Skin epidermis (tissue), 12 donors: ENCODE data around the gene NFIB.

Experiments
- H3K27ac ChIP-seq, 21 experiments: fragments of 200-600 bp; sonication (generic) in 11 of 21; one replicate each; pipeline ENCODE4 v1.5.0; 2020; ENCODE audit warnings: mild to moderate bottlenecking in 3 of 21, inconsistent platforms in 2 of 21, moderate library complexity in 2 of 21
- H3K4me3 ChIP-seq, 7 experiments: fragments of 200-600 bp; sonication (generic) in 2 of 7; one replicate each; pipeline ENCODE4 v1.5.0; 2020; ENCODE audit warnings: inconsistent platforms in 2 of 7, mild to moderate bottlenecking in 2 of 7, moderate library complexity in 1 of 7

NFIB gene

DNA sequence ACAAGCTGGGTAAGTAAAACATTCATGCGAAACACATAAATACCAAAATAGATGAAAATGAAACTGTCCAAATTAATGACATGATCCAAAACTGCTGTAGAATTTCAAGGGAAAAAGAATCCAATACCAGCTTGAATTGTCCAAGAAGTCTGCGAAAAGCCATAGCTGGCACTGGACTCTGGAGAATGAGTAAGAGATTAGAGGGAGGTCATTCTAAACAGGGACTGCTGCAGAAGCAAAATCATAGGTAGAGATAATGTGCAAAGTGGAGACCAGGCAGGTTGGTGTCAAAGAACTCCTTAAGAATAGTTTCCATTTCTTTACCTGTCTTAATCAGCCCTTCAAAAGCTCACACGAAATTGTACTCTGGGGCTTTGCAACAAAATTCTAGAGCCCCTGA lies 162.5 kb downstream of the NFIB start:
- H3K27ac ChIP-seq = no peak overlapping the region
- no peak overlapping the region for H3K4me3 ChIP-seq

DNA sequence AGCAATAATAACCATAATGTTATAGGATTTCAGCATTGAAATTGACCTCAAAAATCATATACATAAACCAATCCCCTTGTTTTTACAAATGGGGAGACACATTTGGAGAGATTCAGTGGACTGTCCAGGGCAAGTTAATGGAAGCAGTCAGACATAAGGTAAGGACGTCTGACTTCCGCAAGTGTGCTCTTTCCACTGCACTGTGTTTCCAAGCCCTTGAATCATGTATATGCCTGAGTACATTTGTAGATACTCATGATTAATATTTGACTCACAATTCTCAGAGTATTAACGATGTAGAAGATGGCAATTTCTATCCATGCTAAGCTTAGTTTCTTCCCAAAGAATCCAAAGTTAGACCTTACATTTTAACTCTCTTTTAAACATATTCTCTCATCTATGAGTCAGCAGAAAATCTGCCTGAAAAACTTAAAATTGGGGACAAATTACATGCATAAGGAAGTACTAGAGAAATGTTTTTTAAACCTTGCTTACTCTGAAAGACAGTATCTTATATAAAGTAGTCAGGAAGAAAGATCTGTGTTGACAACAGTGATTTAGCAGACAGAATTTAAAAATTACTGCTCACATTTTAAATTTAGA lies 165.3 kb downstream of the NFIB start:
- no peak overlapping the region for H3K27ac ChIP-seq
- H3K4me3 ChIP-seq = no peak overlapping the region

DNA sequence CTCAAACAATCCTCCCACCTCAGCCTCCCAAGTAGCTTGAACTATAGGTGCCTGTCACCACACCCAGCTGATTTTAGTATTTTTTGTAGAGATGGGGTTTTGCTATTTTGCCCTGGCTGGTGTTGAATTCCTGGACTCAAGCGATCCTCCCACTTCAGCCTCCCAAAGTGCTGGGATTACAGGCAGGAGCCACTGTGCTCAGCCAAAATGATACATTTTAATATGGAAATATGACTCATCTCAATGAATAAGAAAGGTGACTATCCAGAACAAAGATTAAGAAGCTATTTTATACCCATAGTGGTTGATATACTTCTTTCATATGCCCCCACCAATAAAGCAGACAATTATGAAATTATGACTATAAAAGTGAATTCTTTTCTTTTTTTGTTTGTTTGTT lies 166.2 kb downstream of the NFIB start:
- no peak overlapping the region for H3K27ac ChIP-seq
- no peak overlapping the region for H3K4me3 ChIP-seq

DNA sequence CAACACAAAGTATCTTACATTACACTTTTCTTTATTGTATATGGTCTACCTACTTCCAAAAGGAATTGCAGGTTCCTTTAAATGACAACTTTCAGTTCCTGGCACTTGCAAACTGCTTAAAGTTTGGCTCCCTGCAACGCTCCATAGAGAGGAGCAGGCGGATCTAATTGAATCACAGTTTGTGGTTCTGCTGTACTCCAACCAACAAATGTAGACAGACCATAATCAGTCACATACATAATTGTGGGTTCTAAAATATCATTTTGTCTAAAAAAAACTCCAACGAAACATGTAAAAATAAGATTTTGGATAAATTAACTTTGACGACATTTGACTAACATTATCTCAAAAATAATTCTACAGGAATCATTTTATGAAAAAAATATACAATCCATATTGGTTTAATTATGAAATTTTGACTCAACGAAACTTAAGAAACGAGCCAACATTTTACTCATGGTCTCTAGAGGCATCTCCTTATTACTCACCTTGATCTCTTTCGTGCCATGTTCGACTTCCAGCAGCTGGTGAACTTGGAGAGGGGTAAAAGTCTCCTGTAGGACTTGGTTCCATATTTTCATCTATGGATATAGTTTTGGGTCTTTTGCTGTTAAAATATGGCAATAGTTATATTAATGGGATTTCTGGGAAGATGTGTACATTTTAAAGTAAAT lies 167.6 kb downstream of the NFIB start:
- no peak overlapping the region for H3K4me3 ChIP-seq
- H3K27ac ChIP-seq = no peak overlapping the region

DNA sequence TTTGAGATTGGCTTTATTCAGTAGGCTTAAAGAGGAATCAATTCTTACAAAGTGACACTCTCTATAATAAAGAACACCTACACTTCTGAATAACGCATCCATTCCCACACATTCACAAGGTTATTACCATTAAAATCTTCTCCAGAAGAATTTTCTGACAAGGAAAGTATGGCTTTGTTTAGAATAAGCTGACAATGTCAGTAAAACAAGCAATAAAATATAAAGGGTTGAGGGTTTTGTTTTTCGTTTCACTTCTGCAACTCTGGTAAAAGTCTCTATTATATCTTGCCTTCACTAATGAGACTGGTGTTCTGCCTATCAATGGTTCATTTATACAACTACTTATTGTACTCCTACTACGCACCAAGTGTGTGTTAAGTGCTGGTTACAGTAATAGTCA lies 169.7 kb downstream of the NFIB start:
- no peak overlapping the region for H3K27ac ChIP-seq
- H3K4me3 ChIP-seq = no peak overlapping the region

DNA sequence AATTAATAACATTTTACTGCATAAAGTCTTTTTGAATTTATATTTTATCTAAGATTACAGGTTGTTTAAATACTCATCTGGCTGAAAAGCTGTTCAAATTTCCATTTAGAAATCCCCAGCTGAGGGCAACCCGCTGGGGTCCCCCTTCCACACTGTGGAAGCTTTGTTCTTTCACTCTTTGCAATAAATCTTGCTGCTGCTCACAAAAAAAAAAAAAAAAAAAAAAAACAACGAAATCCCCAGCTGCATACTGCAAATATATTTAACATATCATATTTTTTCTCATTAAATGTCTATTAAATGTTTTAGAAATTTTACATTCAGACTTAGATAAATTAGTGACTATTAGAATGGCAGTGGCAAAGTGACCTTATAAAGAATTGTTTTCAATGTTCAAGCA lies 172.2 kb downstream of the NFIB start:
- Histone ChIP-seq H3K4me3 (no peak overlapping the region), H3K27ac (no peak overlapping the region)

DNA sequence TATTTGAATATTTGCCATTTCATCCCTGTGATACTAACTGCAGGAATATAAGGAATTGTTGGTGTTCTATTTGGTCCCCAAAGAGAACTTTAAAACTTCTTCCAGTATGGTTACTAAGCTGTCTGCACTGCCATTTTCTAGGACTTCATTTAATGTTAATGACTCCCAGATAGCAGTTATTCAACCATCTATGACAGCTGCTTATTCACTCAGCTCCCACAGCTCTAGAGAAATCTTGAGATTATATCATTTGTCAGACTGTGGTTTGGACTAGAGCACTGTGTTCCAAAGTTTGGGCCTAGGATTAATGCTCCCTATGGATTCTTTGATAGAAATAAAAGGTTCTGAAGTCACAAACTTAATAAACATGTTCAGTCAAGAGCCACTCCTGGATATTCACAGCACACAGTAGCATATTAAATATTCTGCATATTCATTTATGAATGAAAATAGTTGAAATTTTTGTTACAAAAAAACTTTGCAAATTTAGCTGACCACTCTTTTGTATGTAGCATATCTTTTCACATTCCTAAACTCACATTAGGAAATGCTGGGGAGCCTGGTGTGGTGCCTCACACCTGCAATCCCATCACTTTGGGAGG lies 173.7 kb downstream of the NFIB start:
- H3K4me3 ChIP-seq = no peak overlapping the region
- no peak overlapping the region for H3K27ac ChIP-seq

DNA sequence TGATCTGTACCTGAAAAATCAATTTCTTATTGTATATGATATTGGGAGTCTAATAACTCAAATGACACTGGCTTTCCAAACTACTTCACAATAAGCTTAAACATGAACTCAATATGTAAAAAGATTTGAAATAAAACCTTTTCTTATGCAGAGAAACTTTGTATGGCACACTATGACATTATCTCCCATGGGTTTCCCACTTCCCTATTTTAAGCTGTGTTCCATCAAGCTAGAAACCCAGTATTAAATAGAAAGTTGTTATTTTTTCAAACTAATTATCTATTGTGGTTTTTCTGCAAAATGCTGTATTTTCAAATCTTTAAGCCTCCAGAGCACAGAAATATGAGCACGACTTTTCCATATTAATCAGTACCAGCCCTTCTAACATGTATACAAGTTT lies 174.7 kb downstream of the NFIB start:
- Histone ChIP-seq H3K27ac (no peak overlapping the region), H3K4me3 (no peak overlapping the region)

DNA sequence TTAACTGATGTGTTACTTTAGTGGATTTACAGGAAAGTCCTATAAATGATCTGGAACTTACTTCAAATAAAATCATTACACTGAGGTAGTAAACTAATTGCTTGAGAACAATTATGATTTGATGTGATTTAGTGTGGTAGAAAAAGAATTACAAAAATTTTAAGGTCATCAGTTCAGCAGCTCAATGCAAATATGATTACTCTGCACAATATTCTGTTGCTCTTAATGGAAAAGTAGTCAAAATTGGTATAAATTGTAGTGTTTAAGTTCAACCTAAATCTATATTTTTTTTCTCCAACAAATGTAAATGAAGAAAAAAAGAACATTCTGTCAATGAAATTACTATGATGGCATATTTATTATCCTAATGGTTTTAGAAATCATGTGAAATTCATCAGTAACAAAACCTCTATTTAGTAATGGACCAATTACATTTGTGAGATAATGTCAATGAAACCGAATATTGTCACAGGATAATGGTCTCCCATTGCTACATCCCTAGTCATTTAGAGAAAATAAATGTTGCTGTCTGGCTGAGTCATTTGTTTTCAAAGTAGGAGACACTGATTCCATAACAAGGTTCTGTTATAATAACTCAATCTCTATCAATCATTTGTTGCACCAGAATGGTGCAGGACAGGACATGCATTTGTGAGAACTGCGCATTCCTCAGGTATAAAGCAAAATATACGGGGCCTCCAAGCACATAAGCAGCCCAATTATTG lies 177.1 kb downstream of the NFIB start:
- Histone ChIP-seq H3K4me3 (no peak overlapping the region), H3K27ac (peak overlapping the region in 1 of 21 experiments; percentile 6)

DNA sequence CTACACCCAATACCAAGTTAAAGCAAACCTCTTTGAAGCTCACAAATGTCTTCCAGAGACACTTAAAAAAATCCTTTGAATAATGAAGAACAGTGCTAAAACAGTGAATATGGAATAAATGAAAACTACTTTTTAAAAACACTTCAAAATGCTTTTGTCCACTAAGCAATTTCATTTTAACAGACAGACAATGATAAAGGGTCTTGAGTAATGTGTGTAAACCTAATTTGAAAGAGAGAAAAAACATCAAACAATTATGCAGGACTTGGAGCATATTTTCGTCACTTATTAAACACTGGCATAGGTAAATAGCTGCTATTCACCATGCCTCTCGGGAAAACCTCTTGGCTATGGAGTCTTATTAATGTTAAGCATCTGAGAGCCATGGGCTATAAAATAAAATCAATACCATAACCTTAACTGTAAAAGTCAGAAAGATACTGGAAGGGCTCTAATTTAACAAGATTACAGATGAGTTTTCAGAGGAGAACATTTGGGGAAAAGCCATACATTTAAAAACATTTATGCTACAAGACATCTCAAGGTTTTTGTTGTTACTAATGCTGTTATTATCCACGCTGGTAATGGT lies 177.8 kb downstream of the NFIB start:
- H3K4me3 ChIP-seq = no peak overlapping the region
- H3K27ac ChIP-seq = peak overlapping the region in 1 of 21 experiments; percentile 6

DNA sequence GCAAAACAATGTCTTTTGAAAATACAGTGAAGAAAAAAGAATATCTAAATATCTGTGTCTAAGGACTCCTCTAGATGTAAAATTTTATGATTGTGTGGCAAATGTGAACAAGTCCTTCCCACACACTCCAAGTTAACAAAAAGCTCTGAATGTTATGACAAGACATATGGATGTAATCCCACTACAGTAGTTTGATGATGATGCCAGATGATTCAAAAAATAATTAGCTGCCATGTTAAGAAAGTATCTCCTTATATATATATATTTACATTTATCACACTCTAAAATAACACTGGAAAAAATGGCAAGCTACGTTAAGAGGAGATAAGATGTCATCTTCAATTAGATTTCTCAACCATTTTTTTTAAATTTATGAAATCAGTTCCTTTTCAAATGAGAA lies 178.5 kb downstream of the NFIB start:
- Histone ChIP-seq H3K4me3 (no peak overlapping the region), H3K27ac (no peak overlapping the region)

DNA sequence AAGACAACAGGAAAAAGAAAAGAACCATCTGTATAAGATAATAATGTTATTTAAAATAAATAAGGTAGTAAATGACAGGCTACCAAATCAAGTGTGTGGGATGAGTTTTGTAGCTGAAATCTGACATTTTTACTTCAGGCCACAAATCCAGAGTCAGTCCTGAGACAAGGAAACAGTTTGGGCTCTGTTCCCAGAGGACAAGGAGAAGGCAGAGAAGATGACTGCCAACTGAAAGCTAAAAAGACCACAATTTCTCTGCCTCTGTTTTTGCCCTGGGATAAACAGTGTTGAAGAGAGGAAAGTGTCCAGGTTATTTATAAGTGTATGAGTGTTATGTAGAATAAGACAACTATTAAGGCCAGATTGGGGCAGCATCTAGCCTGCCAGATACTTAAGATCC lies 180.5 kb downstream of the NFIB start:
- Histone ChIP-seq H3K4me3 (no peak overlapping the region), H3K27ac (peak overlapping the region in 2 of 21 experiments; percentile 26 to 28)

DNA sequence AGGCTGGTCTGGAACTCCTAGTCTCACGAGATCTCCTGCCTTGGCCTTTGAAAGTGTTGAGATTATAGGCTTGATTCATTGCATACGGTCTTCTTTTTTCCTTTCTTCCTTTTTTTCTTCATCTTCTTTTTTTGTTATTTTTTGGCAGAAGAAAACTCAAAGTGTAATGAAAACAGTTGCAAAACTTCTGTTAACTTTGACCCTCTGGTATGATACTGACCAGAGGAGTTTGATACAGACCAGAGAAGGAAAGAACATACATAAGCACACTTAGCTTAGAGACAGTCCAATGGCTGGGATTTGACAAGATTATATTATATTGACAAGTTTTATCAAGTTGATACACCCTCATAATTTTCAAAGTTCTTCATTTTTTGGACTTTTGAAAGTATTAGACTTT lies 181.2 kb downstream of the NFIB start:
- Histone ChIP-seq H3K27ac (no peak overlapping the region), H3K4me3 (no peak overlapping the region)

DNA sequence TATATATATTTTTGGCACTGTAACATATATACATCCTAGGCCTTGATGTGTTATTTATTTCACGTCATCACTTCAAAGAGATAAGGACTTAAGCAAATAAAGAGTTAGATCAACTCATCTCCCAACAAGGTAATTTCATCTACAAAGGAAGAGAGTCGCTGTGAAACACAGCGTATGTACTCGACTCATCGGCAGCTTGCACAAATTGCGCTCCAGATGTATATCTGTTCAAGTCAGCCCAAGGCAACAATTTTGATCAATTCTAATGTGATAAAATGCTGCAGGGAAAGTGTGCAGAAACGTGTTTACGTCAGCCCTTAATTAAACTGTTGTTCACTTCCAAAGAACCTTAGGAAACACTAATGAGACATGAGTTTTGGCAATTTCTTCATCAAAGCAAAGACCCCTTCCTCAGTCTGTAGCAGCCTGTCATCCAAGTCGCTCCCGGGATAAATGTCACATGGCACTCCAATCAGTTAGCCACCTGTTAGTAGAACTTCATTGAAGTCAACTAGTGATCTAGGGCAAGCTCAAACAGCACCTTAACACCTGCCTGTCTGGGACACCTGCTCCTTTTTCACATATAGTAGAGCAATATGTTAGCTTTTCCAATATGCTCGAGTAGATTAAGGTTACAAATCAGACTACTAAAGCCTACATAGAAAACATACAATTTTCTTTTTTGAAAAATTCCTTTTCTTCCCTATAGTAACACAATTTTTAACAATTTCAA lies 182.4 kb downstream of the NFIB start:
- Histone ChIP-seq H3K27ac (no peak overlapping the region), H3K4me3 (no peak overlapping the region)

DNA sequence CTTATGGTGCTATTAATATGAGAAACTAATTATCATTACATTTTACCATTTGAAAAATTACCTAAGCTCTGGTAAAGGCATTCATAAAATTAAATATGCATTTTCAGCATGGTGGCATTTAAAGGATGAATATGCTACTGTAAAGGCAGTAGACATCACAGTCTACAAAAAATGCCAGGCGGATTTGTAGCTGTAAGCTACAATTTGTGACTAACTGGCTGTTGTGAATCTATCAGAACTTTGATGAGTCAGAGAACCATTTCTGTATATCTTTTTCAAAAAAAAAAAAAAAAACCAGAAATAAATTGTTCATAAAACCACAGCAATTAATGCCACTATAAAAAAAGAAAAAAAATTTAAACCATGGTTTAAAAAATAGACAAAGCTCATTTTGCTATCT lies 186.3 kb downstream of the NFIB start:
- Histone ChIP-seq H3K4me3 (no peak overlapping the region), H3K27ac (no peak overlapping the region)

DNA sequence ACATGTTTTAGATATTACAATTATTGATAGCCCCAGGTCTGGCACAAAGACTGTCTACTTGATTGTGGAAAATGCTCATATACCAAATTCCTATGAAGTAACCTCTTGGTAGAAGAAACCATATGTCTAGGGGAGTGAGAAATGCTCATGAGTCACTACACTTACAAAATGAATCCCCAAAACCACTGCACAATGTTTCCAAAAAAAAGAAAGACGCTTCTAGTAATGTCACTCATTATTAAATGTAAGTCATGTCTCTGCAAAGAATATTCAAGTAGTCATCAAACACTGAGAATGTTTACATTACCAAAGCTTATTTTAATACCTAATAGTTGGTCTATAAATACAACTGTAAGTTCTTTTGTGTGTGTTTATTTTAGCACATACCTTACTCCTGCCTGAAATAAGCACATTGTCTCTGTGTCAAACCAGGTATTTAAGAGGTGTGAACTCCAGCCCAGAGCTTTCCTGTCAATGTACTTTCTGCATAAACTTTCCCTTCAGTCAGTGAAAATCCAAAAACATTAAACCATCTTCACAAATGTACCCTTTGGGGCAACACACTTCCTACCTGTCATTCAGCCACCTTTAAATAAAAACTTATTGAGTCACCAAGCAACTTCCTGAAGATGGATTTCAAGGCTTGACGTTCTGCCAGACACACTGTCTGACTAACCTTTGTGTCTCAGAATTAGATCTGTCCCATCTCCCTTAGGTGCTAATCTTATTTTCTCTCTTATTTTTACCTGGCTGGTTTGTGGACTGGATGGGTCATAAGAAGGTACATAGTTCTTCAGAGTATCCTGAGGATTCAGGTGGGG lies 194.0 kb downstream of the NFIB start:
- Histone ChIP-seq H3K27ac (peak overlapping the region in 1 of 21 experiments; percentile 19), H3K4me3 (no peak overlapping the region)

DNA sequence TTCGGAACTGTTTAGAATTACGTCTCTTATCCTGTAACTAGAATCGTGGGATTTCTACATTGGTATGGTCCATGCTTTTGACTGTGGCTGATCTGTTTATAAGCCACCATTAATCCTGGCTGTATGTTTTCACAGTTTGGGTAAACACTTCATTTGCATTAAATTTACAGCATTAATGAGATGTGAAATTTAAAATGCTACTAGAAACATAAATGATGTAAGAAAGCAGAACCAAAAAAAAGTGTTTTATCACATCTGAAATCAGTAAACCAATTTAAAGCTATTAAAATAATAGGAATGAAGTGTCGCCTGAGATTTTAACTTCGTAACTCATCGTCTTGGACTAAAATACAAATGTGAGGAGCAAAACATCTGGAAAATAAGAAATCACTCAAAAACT lies 201.7 kb downstream of the NFIB start:
- Histone ChIP-seq H3K27ac (no peak overlapping the region), H3K4me3 (no peak overlapping the region)

DNA sequence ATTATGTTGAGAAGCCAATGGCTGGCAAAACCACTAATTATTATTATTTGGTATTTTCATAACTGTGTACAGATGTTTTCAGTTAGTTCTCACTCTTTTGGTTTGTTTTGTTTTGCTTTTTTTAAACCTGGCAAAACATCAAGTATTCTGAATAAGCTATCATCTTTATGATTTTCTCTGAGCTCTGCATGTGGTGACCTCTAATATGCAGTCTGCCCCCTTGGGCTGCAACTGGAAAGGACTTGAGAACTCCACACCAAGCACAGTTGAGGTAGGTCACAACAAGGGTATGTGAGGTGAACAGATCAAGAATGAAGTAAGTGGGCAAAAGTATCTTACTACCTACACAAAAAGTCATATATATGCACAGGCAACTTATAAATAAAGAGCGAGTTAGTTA lies 202.2 kb downstream of the NFIB start:
- Histone ChIP-seq H3K4me3 (no peak overlapping the region), H3K27ac (no peak overlapping the region)

DNA sequence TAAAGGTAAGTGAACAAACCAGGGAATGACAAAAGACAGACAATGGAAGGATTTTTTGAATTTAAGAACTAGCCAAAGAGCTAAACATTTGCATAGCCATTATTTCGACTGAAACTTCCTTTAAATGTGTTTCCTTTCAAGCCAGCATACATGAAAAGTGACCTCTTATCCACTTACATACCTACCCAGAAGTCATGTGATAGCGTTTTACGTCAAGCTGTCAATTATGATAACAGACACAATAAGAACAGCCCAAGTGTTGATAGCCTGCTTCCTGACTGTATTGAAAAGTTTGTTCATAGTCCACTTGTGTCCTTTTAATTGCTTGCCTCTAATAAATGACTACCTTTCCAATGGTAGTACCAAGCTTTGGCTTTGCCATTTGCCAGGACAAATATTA lies 206.0 kb downstream of the NFIB start:
- no peak overlapping the region for H3K27ac ChIP-seq
- no peak overlapping the region for H3K4me3 ChIP-seq
